SK-N-SH treated with all-trans-retinoic acid at 6 μM for 48 hours (cell line): ENCODE results near the gene HSPE1.

Experiments used
- BACH2 ChIP-seq: fragments of 250-450 bp; sonication (Bioruptor Pico); IDR thresholded peaks from 2 replicates; pipeline ENCODE4 v1.9.0; 2021; ENCODE audit warnings: mild to moderate bottlenecking, borderline replicate concordance
- ISL1 ChIP-seq: fragments of 250-450 bp; sonication (Bioruptor Pico); IDR thresholded peaks from 2 replicates; pipeline ENCODE4 v2.1.2; 2022; ENCODE audit warnings: mild to moderate bottlenecking, moderate library complexity
- SNAI2 ChIP-seq: fragments of 250-450 bp; sonication (Bioruptor Pico); IDR thresholded peaks from 2 replicates; pipeline ENCODE4 v1.5.0; 2020; ENCODE audit warnings: mild to moderate bottlenecking, moderate library complexity
- TCF4 ChIP-seq: fragments of 250-450 bp; sonication (Bioruptor Pico); IDR thresholded peaks from 2 replicates; pipeline ENCODE4 v1.8.0; 2021; ENCODE audit warnings: mild to moderate bottlenecking, moderate library complexity, borderline replicate concordance
- ZFP30 ChIP-seq: fragments of 450-650 bp; formaldehyde crosslinking; IDR thresholded peaks from 2 replicates; pipeline ENCODE4 v1.5.0; 2022; ENCODE audit warnings: mild to moderate bottlenecking, moderate library complexity
- ZNF8 ChIP-seq: fragments of 450-650 bp; formaldehyde crosslinking; IDR thresholded peaks from 2 replicates; pipeline ENCODE4 v1.5.0; 2020; ENCODE audit warnings: mild to moderate bottlenecking, moderate library complexity
- TF ChIP-seq, protein P1 (sequence below): fragments of 250-450 bp; sonication (Bioruptor Pico); IDR thresholded peaks from 2 replicates; pipeline ENCODE4 v1.8.0; 2021; ENCODE audit warnings: low read depth, mild to moderate bottlenecking, moderate library complexity, borderline replicate concordance
- TF ChIP-seq, protein P2 (sequence below): fragments of 250-450 bp; sonication (Bioruptor Pico); IDR thresholded peaks from 2 replicates; pipeline ENCODE4 v1.5.1; 2021; ENCODE audit warnings: mild to moderate bottlenecking, moderate library complexity
- TF ChIP-seq, protein P3 (sequence below): fragments of 250-450 bp; sonication (Bioruptor Pico); IDR thresholded peaks from 2 replicates; pipeline ENCODE4 v1.5.1; 2020; ENCODE audit warnings: low read depth, mild to moderate bottlenecking, moderate library complexity

DNA sequence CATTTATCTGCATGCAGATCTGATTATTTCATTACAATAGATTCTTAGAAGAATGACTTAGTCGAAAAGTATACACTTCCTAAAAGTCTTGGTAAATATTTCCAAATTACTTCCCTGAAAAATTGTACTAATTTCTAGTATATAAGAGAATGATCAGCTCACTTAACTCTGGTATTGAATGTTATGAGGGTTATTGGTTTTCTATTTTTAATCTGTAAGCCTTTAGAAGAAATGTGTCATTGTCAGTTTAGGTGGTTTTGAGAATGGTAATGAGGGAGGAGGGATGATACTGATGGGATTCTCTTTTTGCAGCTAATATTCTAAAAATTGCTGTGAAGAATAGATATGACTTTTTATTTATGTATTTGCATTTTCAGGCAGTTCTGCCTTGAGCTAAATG, 39.6 kb downstream of the HSPE1 start:
- TF ChIP-seq ZFP30 (no peak), ZNF8 (CRISPR knock-in tag) (no peak), ISL1 (CRISPR knock-in tag) (no peak), BACH2 (no peak), TCF4 (CRISPR knock-in tag) (no peak), SNAI2 (CRISPR knock-in tag) (no peak)
- TF ChIP-seq, protein P1, sequence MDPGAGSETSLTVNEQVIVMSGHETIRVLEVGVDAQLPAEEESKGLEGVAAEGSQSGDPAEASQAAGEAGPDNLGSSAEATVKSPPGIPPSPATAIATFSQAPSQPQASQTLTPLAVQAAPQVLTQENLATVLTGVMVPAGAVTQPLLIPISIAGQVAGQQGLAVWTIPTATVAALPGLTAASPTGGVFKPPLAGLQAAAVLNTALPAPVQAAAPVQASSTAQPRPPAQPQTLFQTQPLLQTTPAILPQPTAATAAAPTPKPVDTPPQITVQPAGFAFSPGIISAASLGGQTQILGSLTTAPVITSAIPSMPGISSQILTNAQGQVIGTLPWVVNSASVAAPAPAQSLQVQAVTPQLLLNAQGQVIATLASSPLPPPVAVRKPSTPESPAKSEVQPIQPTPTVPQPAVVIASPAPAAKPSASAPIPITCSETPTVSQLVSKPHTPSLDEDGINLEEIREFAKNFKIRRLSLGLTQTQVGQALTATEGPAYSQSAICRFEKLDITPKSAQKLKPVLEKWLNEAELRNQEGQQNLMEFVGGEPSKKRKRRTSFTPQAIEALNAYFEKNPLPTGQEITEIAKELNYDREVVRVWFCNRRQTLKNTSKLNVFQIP (CRISPR knock-in tag), result no peak
- TF ChIP-seq, protein P2, sequence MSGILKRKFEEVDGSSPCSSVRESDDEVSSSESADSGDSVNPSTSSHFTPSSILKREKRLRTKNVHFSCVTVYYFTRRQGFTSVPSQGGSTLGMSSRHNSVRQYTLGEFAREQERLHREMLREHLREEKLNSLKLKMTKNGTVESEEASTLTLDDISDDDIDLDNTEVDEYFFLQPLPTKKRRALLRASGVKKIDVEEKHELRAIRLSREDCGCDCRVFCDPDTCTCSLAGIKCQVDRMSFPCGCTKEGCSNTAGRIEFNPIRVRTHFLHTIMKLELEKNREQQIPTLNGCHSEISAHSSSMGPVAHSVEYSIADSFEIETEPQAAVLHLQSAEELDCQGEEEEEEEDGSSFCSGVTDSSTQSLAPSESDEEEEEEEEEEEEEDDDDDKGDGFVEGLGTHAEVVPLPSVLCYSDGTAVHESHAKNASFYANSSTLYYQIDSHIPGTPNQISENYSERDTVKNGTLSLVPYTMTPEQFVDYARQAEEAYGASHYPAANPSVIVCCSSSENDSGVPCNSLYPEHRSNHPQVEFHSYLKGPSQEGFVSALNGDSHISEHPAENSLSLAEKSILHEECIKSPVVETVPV (CRISPR knock-in tag), result no peak
- TF ChIP-seq, protein P3, sequence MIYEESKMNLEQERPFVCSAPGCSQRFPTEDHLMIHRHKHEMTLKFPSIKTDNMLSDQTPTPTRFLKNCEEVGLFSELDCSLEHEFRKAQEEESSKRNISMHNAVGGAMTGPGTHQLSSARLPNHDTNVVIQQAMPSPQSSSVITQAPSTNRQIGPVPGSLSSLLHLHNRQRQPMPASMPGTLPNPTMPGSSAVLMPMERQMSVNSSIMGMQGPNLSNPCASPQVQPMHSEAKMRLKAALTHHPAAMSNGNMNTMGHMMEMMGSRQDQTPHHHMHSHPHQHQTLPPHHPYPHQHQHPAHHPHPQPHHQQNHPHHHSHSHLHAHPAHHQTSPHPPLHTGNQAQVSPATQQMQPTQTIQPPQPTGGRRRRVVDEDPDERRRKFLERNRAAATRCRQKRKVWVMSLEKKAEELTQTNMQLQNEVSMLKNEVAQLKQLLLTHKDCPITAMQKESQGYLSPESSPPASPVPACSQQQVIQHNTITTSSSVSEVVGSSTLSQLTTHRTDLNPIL (CRISPR knock-in tag), result no peak
